ENCODE results near the gene PSORS1C1.
"Not testable (repeated sequence)": the region's sequence is repeated elsewhere in the genome, so short reads cannot be mapped to it uniquely, and the experiment has no call there.

PSORS1C1 gene

GRCh38 chr6:31180500-31180899 is 65.9 kb downstream of the PSORS1C1 start:
- DNase-seq, result no peak

- DNase-seq, result not testable (repeated sequence)
Observed at GRCh38 chr6:31183287-31183686, 68.7 kb downstream of the PSORS1C1 start.

- not testable (repeated sequence) for DNase-seq
Observed at GRCh38 chr6:31183859-31184258, 69.3 kb downstream of the PSORS1C1 start.

DNA sequence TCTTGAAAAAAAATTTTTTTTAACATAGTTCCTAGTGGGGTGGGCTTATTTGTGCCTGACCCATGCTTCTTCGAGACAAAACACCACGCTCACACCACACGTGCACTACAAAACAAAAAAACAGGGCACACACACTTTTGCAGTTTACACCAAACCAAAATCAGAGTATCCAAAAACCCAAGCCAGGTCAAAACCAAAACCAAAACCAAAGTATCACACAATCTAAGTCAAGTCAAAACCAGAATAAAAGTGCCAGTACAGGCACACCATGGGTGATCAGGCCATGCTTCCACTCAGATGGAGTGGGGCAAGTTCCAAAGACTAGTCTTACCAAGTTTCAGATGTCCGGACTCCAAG is 71.1 kb downstream of the PSORS1C1 start:
- not testable (repeated sequence) for DNase-seq

DNA sequence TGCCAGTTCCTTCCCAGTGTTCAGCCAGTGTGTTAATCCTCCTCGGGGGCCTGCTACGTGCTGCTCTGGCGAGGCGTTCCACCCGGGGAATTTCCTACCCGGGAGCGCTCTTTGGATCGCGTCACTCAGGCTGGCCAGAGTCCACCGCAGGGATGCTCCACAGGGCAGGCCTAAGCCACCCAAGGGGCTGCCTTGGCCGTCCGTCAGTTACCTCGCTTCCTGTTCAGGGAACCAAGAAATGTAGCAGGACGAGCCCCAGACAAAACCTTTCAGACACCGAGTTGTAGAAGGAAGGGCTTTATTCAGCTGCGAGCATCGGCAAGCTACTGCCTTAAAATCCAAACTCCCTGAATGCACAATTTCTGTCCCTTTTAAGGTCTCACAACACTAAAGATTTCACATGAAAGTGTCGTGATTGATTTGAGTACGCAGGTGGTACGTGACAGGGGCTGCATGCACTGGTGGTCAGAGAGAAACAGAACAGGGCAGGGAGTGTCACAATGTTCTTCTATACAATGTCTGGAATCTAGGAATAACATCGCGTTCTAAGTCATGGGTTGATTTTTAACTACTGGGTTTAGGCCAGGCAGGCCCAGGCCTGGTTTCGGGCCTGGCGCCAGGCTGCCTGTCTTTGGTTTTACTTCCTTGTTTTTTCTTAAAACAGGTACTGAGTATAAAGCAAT is 71.6 kb downstream of the PSORS1C1 start:
- no peak for DNase-seq

DNA sequence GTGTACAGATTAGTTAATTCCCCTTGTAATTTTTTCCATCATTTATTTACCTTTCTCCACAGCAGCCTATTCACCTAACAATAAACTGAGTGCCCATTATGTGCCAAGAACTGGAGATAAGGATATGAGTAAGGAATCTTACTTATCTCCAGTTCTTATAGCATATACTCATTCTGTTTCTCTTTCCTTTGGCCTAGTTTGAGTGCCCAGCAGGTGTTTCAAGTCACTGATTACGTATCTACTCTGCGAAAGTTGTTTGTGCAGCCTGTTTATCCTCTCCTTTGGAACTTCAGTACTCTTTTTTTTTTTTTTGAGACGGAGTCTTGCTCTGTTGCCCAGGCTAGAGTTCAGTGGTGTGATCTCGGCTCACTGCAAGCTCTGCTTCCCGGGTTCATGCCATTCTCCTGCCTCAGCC is 73.2 kb downstream of the PSORS1C1 start:
- no peak for DNase-seq

GRCh38 chr6:31189223-31189622 is 74.6 kb downstream of the PSORS1C1 start:
- DNase-seq, result not testable (repeated sequence)

Measured in NCI-H1694 treated with DMSO at 0.1 percent for 48 hours (cell line).